MM.1S (cell line): ENCODE data around the gene TAS1R1.

Experiments used
- EZH2 ChIP-seq: fragments of 300-600 bp; sonication (generic); optimal IDR thresholded peaks from 2 replicates; pipeline ENCODE3; 2017; ENCODE audit warnings: low read depth, mild to moderate bottlenecking, antibody characterized with exemption, low read length, mixed read lengths
- EZH2phosphoT487 ChIP-seq: fragments of 300-600 bp; sonication (generic); IDR thresholded peaks from 2 replicates; pipeline ENCODE4 v1.6.1; 2018; ENCODE audit warnings: antibody characterized with exemption, low read length
- TF ChIP-seq, protein P1 (sequence below): fragments of 300-600 bp; sonication (generic); IDR thresholded peaks from 2 replicates; pipeline ENCODE4 v1.5.1; 2016; ENCODE audit warnings: antibody characterized with exemption, low read length, mixed read lengths

DNA sequence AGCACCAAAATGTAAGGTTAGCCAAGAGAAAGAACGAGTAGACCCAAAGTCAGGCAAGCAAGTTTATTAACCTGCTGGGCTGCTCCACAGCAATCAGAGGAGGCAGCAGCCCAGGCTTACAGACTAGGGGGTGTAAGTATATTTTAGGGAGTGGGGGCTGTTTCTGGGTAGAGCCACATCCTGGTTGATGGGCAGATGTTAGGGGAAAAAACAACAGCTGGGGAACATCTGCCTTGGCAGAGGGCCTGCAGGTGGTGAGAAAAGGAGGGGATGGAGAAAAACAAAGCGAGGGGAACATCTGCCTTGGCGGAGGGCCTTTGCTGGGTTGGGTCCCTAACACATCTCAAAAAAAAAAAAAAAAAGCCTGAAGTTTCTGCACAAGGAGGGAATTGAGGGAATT is 15.0 kb downstream of the TAS1R1 start:
- TF ChIP-seq EZH2phosphoT487 (no peak), EZH2 (no peak)
- TF ChIP-seq, protein P1, sequence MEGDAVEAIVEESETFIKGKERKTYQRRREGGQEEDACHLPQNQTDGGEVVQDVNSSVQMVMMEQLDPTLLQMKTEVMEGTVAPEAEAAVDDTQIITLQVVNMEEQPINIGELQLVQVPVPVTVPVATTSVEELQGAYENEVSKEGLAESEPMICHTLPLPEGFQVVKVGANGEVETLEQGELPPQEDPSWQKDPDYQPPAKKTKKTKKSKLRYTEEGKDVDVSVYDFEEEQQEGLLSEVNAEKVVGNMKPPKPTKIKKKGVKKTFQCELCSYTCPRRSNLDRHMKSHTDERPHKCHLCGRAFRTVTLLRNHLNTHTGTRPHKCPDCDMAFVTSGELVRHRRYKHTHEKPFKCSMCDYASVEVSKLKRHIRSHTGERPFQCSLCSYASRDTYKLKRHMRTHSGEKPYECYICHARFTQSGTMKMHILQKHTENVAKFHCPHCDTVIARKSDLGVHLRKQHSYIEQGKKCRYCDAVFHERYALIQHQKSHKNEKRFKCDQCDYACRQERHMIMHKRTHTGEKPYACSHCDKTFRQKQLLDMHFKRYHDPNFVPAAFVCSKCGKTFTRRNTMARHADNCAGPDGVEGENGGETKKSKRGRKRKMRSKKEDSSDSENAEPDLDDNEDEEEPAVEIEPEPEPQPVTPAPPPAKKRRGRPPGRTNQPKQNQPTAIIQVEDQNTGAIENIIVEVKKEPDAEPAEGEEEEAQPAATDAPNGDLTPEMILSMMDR, result no peak
